HEK293 (cell line): ENCODE data around the gene NCOA3.

Source experiments
- CTCF ChIA-PET: fragments of 350-600 bp; formaldehyde crosslinking; extraction: SDS; loops from one replicate; lab custom pipeline; 2021; ENCODE audit warnings: antibody characterized with exemption; lab: Yijun Ruan, JAX
- POLR2A ChIA-PET: fragments of 300-600 bp; formaldehyde crosslinking; extraction: SDS; loops from one replicate; lab custom pipeline; 2020; ENCODE audit warnings: antibody characterized with exemption, inconsistent platforms; lab: Yijun Ruan, JAX
- H3K27ac ChIP-seq: fragments of 200-500 bp; sonication (Bioruptor generic); 2 replicates; pipeline ENCODE4 v1.5.1; 2014; ENCODE audit warnings: low read depth, low read length, control low read depth, inconsistent platforms; ENCODE audit errors: extremely low read depth
- H3K36me3 ChIP-seq, 2 experiments: fragments of 200-500 bp in 1 of 2; sonication (Bioruptor generic) in 1 of 2; 1 replicate in 1 of 2; 2 replicates in 1 of 2; pipeline ENCODE4 v1.5.1; 2014 to 2017; ENCODE audit warnings: inconsistent platforms in 2 of 2, low read length in 2 of 2; ENCODE audit not compliant: control insufficient read depth in 2 of 2, insufficient read depth in 1 of 2
- H3K4me1 ChIP-seq: fragments of 200-500 bp; sonication (Bioruptor generic); 2 replicates; pipeline ENCODE4 v1.5.1; 2014; ENCODE audit warnings: mild to moderate bottlenecking, low read length, inconsistent platforms; ENCODE audit not compliant: control insufficient read depth, insufficient read depth
- H3K4me3 ChIP-seq: 2 replicates; pipeline ENCODE4 v1.5.1; 2011; ENCODE audit warnings: low read depth, mild to moderate bottlenecking, control low read depth, low read length, moderate library complexity
- H3K9me3 ChIP-seq: fragments of 200-500 bp; sonication (Bioruptor generic); 2 replicates; pipeline ENCODE4 v1.5.1; 2014; ENCODE audit warnings: low read depth, low read length, inconsistent platforms; ENCODE audit not compliant: control insufficient read depth, insufficient read depth
- CTCF ChIP-seq: fragments of 450-650 bp; formaldehyde crosslinking; IDR thresholded peaks from 2 replicates; pipeline ENCODE4 v1.5.1; 2016; ENCODE audit warnings: missing biosample characterization, missing genetic modification characterization
- KLF10 ChIP-seq: fragments of 450-650 bp; IDR thresholded peaks from 2 replicates; pipeline ENCODE4 v1.5.1; 2018; ENCODE audit warnings: missing biosample characterization, mild to moderate bottlenecking, missing genetic modification characterization
- KLF8 ChIP-seq: fragments of 450-650 bp; formaldehyde crosslinking; IDR thresholded peaks from 2 replicates; pipeline ENCODE4 v1.5.1; 2016; ENCODE audit warnings: missing biosample characterization, missing genetic modification characterization
- PRDM1 ChIP-seq: fragments of 450-650 bp; formaldehyde crosslinking; IDR thresholded peaks from 2 replicates; pipeline ENCODE4; 2016; ENCODE audit warnings: missing biosample characterization, missing genetic modification characterization
- SP3 ChIP-seq: fragments of 450-650 bp; formaldehyde crosslinking; IDR thresholded peaks from 2 replicates; pipeline ENCODE4 v1.5.1; 2016; ENCODE audit warnings: missing biosample characterization, missing genetic modification characterization
- ZBTB21 ChIP-seq: fragments of 450-650 bp; formaldehyde crosslinking; IDR thresholded peaks from 2 replicates; pipeline ENCODE4 v1.5.1; 2017; ENCODE audit warnings: missing biosample characterization, missing genetic modification characterization
- ZEB2 ChIP-seq: fragments of 450-650 bp; formaldehyde crosslinking; IDR thresholded peaks from 2 replicates; pipeline ENCODE4 v1.5.1; 2016; ENCODE audit warnings: missing biosample characterization, missing genetic modification characterization
- ZFP3 ChIP-seq: fragments of 450-650 bp; formaldehyde crosslinking; IDR thresholded peaks from 2 replicates; pipeline ENCODE4 v1.5.1; 2016; ENCODE audit warnings: low read depth, missing biosample characterization, missing genetic modification characterization
- ZNF121 ChIP-seq: fragments of 450-650 bp; formaldehyde crosslinking; IDR thresholded peaks from 2 replicates; pipeline ENCODE4 v1.5.1; 2016; ENCODE audit warnings: missing biosample characterization, missing genetic modification characterization
- ZNF404 ChIP-seq: fragments of 450-650 bp; formaldehyde crosslinking; IDR thresholded peaks from 2 replicates; pipeline ENCODE4 v1.5.1; 2017; ENCODE audit warnings: missing biosample characterization, missing genetic modification characterization
- ZNF488 ChIP-seq: fragments of 450-650 bp; formaldehyde crosslinking; IDR thresholded peaks from 2 replicates; pipeline ENCODE4 v1.5.1; 2016; ENCODE audit warnings: missing biosample characterization, missing genetic modification characterization
- ZNF510 ChIP-seq: fragments of 450-650 bp; formaldehyde crosslinking; IDR thresholded peaks from 2 replicates; pipeline ENCODE4 v1.5.1; 2018; ENCODE audit warnings: mild to moderate bottlenecking, missing genetic modification characterization, missing biosample characterization; ENCODE audit not compliant: insufficient replicate concordance
- ZNF514 ChIP-seq: fragments of 450-650 bp; formaldehyde crosslinking; IDR thresholded peaks from 2 replicates; pipeline ENCODE4 v1.5.1; 2016; ENCODE audit warnings: missing biosample characterization, missing genetic modification characterization
- ZNF558 ChIP-seq: fragments of 450-650 bp; formaldehyde crosslinking; IDR thresholded peaks from 2 replicates; pipeline ENCODE4 v1.5.1; 2016; ENCODE audit warnings: missing biosample characterization, missing genetic modification characterization
- ZNF560 ChIP-seq: fragments of 450-650 bp; formaldehyde crosslinking; IDR thresholded peaks from 2 replicates; pipeline ENCODE4 v1.5.1; 2017; ENCODE audit warnings: missing biosample characterization, missing genetic modification characterization, borderline replicate concordance
- ZNF768 ChIP-seq: fragments of 450-650 bp; formaldehyde crosslinking; IDR thresholded peaks from 2 replicates; pipeline ENCODE4 v1.5.1; 2018; ENCODE audit warnings: missing biosample characterization, mild to moderate bottlenecking, missing genetic modification characterization

NCOA3 gene

GRCh38 chr20:47508278-47508677, 6.6 kb downstream of the NCOA3 start:
- H3K4me3 ChIP-seq: no peak overlapping the region
- H3K27ac ChIP-seq: no peak overlapping the region
- TF ChIP-seq ZNF510 (tag by site-specific recombination): no peak
- TF ChIP-seq PRDM1 (tag by site-specific recombination): 0 out of 2 replicates have a peak, but pooled peaks have one; percentile 17
- TF ChIP-seq ZFP3: no peak
- H3K4me1 ChIP-seq: peaks cover 8% of the 10 kb centered on the region
- ChIA-PET CTCF (interaction anchor here (1.0 to 1.3 kb wide), 2 partner anchors 124 to 1113 kb away, joined by 3 read pairs; no protein-coding TSS in a partner anchor), POLR2A (no interaction called here)
- H3K36me3 ChIP-seq: no peaks in the 10 kb centered on the region
- no peaks in the 10 kb centered on the region for H3K9me3 ChIP-seq

GRCh38 chr20:47509104-47509661, 7.5 kb downstream of the NCOA3 start:
- no peaks in the 10 kb centered on the region for H3K36me3 ChIP-seq
- no peak overlapping the region for H3K4me3 ChIP-seq
- ChIA-PET POLR2A (no interaction called here), CTCF (interaction anchor here (1.8 kb wide), 1 partner anchor 125 kb away, joined by 9 read pairs; no protein-coding TSS in a partner anchor)
- H3K27ac ChIP-seq: no peak overlapping the region
- peaks cover 8% of the 10 kb centered on the region for H3K4me1 ChIP-seq
- TF ChIP-seq PRDM1 (tag by site-specific recombination) (peak; percentile 69), CTCF (no peak)
- H3K9me3 ChIP-seq: no peaks in the 10 kb centered on the region

- ChIA-PET POLR2A (no interaction called here), CTCF (interaction anchor here (1.8 kb wide), 1 partner anchor 126 kb away, joined by 9 read pairs; no protein-coding TSS in a partner anchor)
- TF ChIP-seq KLF10 (tag by site-specific recombination): no peak
- 0 out of 2 replicates have a peak, but pooled peaks have one; percentile 11 for TF ChIP-seq ZNF121 (tag by site-specific recombination)
- TF ChIP-seq, all 188 proteins: peak for 1
These were observed 8.0 kb downstream of the NCOA3 start for GRCh38 chr20:47509685-47510084.

GRCh38 chr20:47515843-47516242, 14.2 kb downstream of the NCOA3 start:
- Histone ChIP-seq H3K36me3 (peaks cover 0 to 3% of the 10 kb centered on the region in 2 experiments; a peak in 1 of 3 replicates), H3K4me3 (no peak overlapping the region), H3K27ac (no peak overlapping the region), H3K4me1 (no peaks in the 10 kb centered on the region; the same call in 1 of the 2 replicates), H3K9me3 (no peaks in the 10 kb centered on the region)
- no peak for TF ChIP-seq ZNF558 (tag by site-specific recombination)
- TF ChIP-seq ZEB2 (tag by site-specific recombination): no peak
- TF ChIP-seq ZNF514 (tag by site-specific recombination): no peak
- no peak for TF ChIP-seq ZBTB21 (tag by site-specific recombination)
- TF ChIP-seq ZNF404: no peak
- no peak for TF ChIP-seq ZNF510 (tag by site-specific recombination)
- no peak for TF ChIP-seq KLF8 (tag by site-specific recombination)
- TF ChIP-seq ZNF560 (tag by site-specific recombination): no peak
- TF ChIP-seq SP3 (tag by site-specific recombination): no peak
- TF ChIP-seq ZNF768: no peak
- TF ChIP-seq ZNF488: no peak
- POLR2A ChIA-PET: no interaction called here
- CTCF ChIA-PET: interaction anchor here (1.4 kb wide), 1 partner anchor 105 kb away, joined by 3 read pairs; no protein-coding TSS in a partner anchor

More at GRCh38 chr20:47509685-47510084, 8.0 kb downstream of the NCOA3 start:
- Histone ChIP-seq H3K36me3 (no peaks in the 10 kb centered on the region), H3K4me1 (peaks cover 8% of the 10 kb centered on the region), H3K27ac (no peak overlapping the region), H3K9me3 (no peaks in the 10 kb centered on the region), H3K4me3 (no peak overlapping the region)
